ENCODE data around the gene PLXDC2. TPM values are rescaled to one million over a fixed set of nuclear protein-coding genes. Genes with fewer than 3 reads are reported as not detected.

The PLXDC2 gene
- total RNA-seq, 1 experiment from 2014 or later: 38.7 TPM

GRCh38 chr10:20013991-20014750 is 197.9 kb downstream of the PLXDC2 start:
- Histone ChIP-seq H3K18ac (ENCODE audit: insufficient read length, low read depth, low read length) (no peak overlapping the region), H2BK12ac (ENCODE audit: insufficient read length, low read depth, low read length) (no peak overlapping the region), H3K4me1 (ENCODE audit: insufficient read depth, low read length) (peaks cover 4% of the 10 kb centered on the region; the same call in 1 of the 2 replicates), H3K79me1 (ENCODE audit: insufficient read depth, low read depth, low read length, poor library complexity, severe bottlenecking) (peaks cover 3% of the 10 kb centered on the region), H3T11ph (ENCODE audit: low read length) (no peak overlapping the region), H3K4me2 (ENCODE audit: insufficient read depth, insufficient read length, low read length) (no peak overlapping the region), H3K9ac (ENCODE audit: extremely low read depth, insufficient read length, low read length) (no peak overlapping the region), H3K27me3 (ENCODE audit: insufficient read depth, low read length) (no peaks in the 10 kb centered on the region), H3K79me2 (ENCODE audit: insufficient read depth, low read length) (0 out of 2 replicates have a peak, but pooled peaks cover 1% of the 10 kb centered on the region), H4K91ac (ENCODE audit: insufficient read length, low read depth, low read length) (no peak overlapping the region), H3K23ac (ENCODE audit: insufficient read length, low read depth, low read length) (no peak overlapping the region), H3K23me2 (ENCODE audit: insufficient read length, low read depth, low read length, poor library complexity, severe bottlenecking) (no peaks in the 10 kb centered on the region), H3K27ac (ENCODE audit: insufficient read length, low read depth, low read length) (no peak overlapping the region), H4K5ac (ENCODE audit: insufficient read length, low read depth, low read length) (no peak overlapping the region), H2BK15ac (ENCODE audit: low read depth, low read length) (no peak overlapping the region), H3K9me3 (ENCODE audit: control insufficient read depth, low read depth, low read length) (no peaks in the 10 kb centered on the region), H3K4ac (ENCODE audit: low read depth, low read length) (no peak overlapping the region), H2AK5ac (ENCODE audit: insufficient read length, low read length) (no peak overlapping the region), H2AFZ (ENCODE audit: low read length) (no peak overlapping the region), H4K8ac (replicated peaks; ENCODE audit: insufficient read length, low read depth, low read length) (no peak overlapping the region), H4K20me1 (ENCODE audit: control insufficient read depth, insufficient read depth, insufficient read length) (no peaks in the 10 kb centered on the region), H2BK5ac (ENCODE audit: insufficient read length, low read length) (no peak overlapping the region), H3K56ac (ENCODE audit: insufficient read length, low read depth, low read length) (no peak overlapping the region), H3K14ac (ENCODE audit: insufficient read depth, low read length) (no peak overlapping the region), H2BK120ac (ENCODE audit: low read depth, low read length, poor library complexity, severe bottlenecking) (no peak overlapping the region), H2BK20ac (ENCODE audit: low read depth, low read length, poor library complexity, severe bottlenecking) (no peak overlapping the region)
- no peak for DNase-seq
- Mint-ChIP-seq H3K27ac (0 out of 7 replicates have a peak overlapping the region, but pooled peaks of 1 of the 3 experiments have one; percentile 25), H3K4me1 (peaks cover 20% of the 10 kb centered on the region in 2 experiments), H3K27me3 (ENCODE audit: low read depth) (no peaks in the 10 kb centered on the region; the same call in 1 of the 2 replicates), H3K36me3 (ENCODE audit: insufficient read depth in 1 of 3, low read depth in 3 of 3) (peaks cover 0 to 12% (median 0%) of the 10 kb centered on the region in 3 experiments; a peak in 3 of 7 replicates), H3K4me3 (no peak overlapping the region), H3K9me3 (no peaks in the 10 kb centered on the region; a peak in 1 of 5 replicates)
- TF ChIP-seq CTCF (conservative IDR thresholded peaks at IDR 0.05): no peak
- 92% methylated on average over 1 of the region's 2 CpGs for WGBS (ENCODE audit: extremely low coverage, insufficient read length, low lambda C conversion rate)

Data from H9 (cell line).